NCI-H1436 (cell line): ENCODE data around the gene TSNAXIP1.

Source experiments
- DNase-seq: peaks from one replicate; lab custom pipeline; 2025; lab: John Stamatoyannopoulos, UW

TSNAXIP1 gene

GRCh38 chr16:67782567-67783352 lies 23.9 kb upstream of the TSNAXIP1 start:
- DNase-seq: peak; percentile 53

- DNase-seq: no peak
Measured at GRCh38 chr16:67783353-67783725, 23.4 kb upstream of the TSNAXIP1 start.

- no peak for DNase-seq
Measured at GRCh38 chr16:67786491-67786890, 20.2 kb upstream of the TSNAXIP1 start.

- DNase-seq: no peak
Measured at GRCh38 chr16:67790071-67790470, 16.6 kb upstream of the TSNAXIP1 start.

- DNase-seq: no peak
Measured at GRCh38 chr16:67796099-67796718, 10.5 kb upstream of the TSNAXIP1 start.

GRCh38 chr16:67800338-67800926 lies 6.3 kb upstream of the TSNAXIP1 start:
- DNase-seq: no peak

- no peak for DNase-seq
Measured at GRCh38 chr16:67801241-67801640, 5.4 kb upstream of the TSNAXIP1 start.

GRCh38 chr16:67801883-67802282 lies 4.8 kb upstream of the TSNAXIP1 start:
- no peak for DNase-seq

GRCh38 chr16:67803894-67804293 lies 2.8 kb upstream of the TSNAXIP1 start:
- no peak for DNase-seq

GRCh38 chr16:67804853-67805542 lies 1.7 kb upstream of the TSNAXIP1 start:
- no peak for DNase-seq

- no peak for DNase-seq
Measured at GRCh38 chr16:67805718-67806427, 816 bp upstream of the TSNAXIP1 start.

GRCh38 chr16:67807148-67807682 lies 526 bp downstream of the TSNAXIP1 start:
- no peak for DNase-seq

- no peak for DNase-seq
Measured at GRCh38 chr16:67811899-67812298, 5.2 kb downstream of the TSNAXIP1 start.

- no peak for DNase-seq
Measured at GRCh38 chr16:67814567-67814966, 7.9 kb downstream of the TSNAXIP1 start.

GRCh38 chr16:67820608-67821259 lies 14.0 kb downstream of the TSNAXIP1 start:
- DNase-seq: no peak

GRCh38 chr16:67822511-67822910 lies 15.8 kb downstream of the TSNAXIP1 start:
- DNase-seq: no peak

GRCh38 chr16:67825119-67825518 lies 18.4 kb downstream of the TSNAXIP1 start:
- no peak for DNase-seq

GRCh38 chr16:67825906-67826305 lies 19.2 kb downstream of the TSNAXIP1 start:
- no peak for DNase-seq

- DNase-seq: no peak
Measured at GRCh38 chr16:67828651-67829050, 22.0 kb downstream of the TSNAXIP1 start.

GRCh38 chr16:67833030-67833414 lies 26.3 kb downstream of the TSNAXIP1 start:
- DNase-seq: no peak
